SU-DHL-6 (cell line): Measurements from ENCODE around the gene ELFN2.

Source experiments
- H2AFZ ChIP-seq: fragments of 200-600 bp; sonication (generic); 2 replicates; pipeline ENCODE4 v1.6.1; 2014; ENCODE audit warnings: low read depth, mild to moderate bottlenecking, moderate library complexity, mixed read lengths, antibody characterized with exemption, low read length; ENCODE audit not compliant: severe bottlenecking
- H3F3A ChIP-seq: fragments of 200-600 bp; shearing (Covaris generic); 2 replicates; pipeline ENCODE4 v1.6.0; 2016; ENCODE audit warnings: antibody characterized with exemption, mild to moderate bottlenecking; ENCODE audit not compliant: insufficient read depth
- H3K27ac ChIP-seq: fragments of 200-600 bp; sonication (generic); 2 replicates; pipeline ENCODE4 v1.5.1; 2016; ENCODE audit warnings: low read depth, mild to moderate bottlenecking, low read length, moderate library complexity, mixed read lengths
- H3K27me3 ChIP-seq: fragments of 200-600 bp; sonication (generic), shearing (Covaris generic); 2 replicates; pipeline ENCODE4 v1.6.0; 2014; ENCODE audit warnings: mild to moderate bottlenecking, low read length
- H3K36me3 ChIP-seq: fragments of 200-600 bp; sonication (generic); 2 replicates; pipeline ENCODE4 v1.6.1; 2014; ENCODE audit warnings: mild to moderate bottlenecking, low read length, mixed read lengths
- H3K4me2 ChIP-seq: fragments of 300-600, 200-600 bp; shearing (Covaris generic), sonication (generic); 2 replicates; pipeline ENCODE4 v1.6.0; 2014; ENCODE audit warnings: low read length, low read depth, mild to moderate bottlenecking; ENCODE audit not compliant: poor library complexity, severe bottlenecking
- H3K4me3 ChIP-seq: fragments of 200-600 bp; sonication (generic); 2 replicates; pipeline ENCODE4 v1.5.1; 2014; ENCODE audit warnings: antibody characterized with exemption, low read length, mild to moderate bottlenecking, mixed read lengths; ENCODE audit not compliant: insufficient read depth, poor library complexity, severe bottlenecking
- H3K79me2 ChIP-seq: fragments of 200-600 bp; sonication (generic); 2 replicates; pipeline ENCODE4 v1.6.1; 2014; ENCODE audit warnings: mild to moderate bottlenecking, low read length, moderate library complexity; ENCODE audit not compliant: insufficient read depth
- H3K9ac ChIP-seq: fragments of 200-600 bp; sonication (generic); 2 replicates; pipeline ENCODE4 v1.7.0; 2014; ENCODE audit warnings: mild to moderate bottlenecking, low read length
- H3K9me2 ChIP-seq: fragments of 200-600 bp; sonication (generic); replicated peaks from 2 replicates; pipeline ENCODE4 v1.6.1; 2014; ENCODE audit warnings: low read length; ENCODE audit not compliant: insufficient read depth
- H3K9me3 ChIP-seq: fragments of 200-600 bp; sonication (generic); 2 replicates; pipeline ENCODE4 v1.6.1; 2014; ENCODE audit warnings: low read length, mixed read lengths; ENCODE audit not compliant: insufficient read depth
- H4K20me1 ChIP-seq: fragments of 200-600 bp; sonication (generic); 2 replicates; pipeline ENCODE4 v1.6.1; 2014; ENCODE audit warnings: low read depth, mild to moderate bottlenecking, antibody characterized with exemption, low read length, moderate library complexity, mixed read lengths
- CTCF ChIP-seq: fragments of 200-600 bp; sonication (generic); IDR thresholded peaks from one replicate; pipeline ENCODE4 v1.5.1; 2017; ENCODE audit warnings: antibody characterized with exemption, mild to moderate bottlenecking, low read length, moderate library complexity; ENCODE audit not compliant: insufficient read depth, poor library complexity, severe bottlenecking
- EZH2phosphoT487 ChIP-seq: fragments of 200-600 bp; sonication (generic), shearing (Covaris generic); conservative IDR thresholded peaks from 2 replicates; pipeline ENCODE4 v1.6.1; 2018; ENCODE audit warnings: mild to moderate bottlenecking, antibody characterized with exemption, low read length, moderate library complexity, mixed read lengths

ELFN2 gene

DNA sequence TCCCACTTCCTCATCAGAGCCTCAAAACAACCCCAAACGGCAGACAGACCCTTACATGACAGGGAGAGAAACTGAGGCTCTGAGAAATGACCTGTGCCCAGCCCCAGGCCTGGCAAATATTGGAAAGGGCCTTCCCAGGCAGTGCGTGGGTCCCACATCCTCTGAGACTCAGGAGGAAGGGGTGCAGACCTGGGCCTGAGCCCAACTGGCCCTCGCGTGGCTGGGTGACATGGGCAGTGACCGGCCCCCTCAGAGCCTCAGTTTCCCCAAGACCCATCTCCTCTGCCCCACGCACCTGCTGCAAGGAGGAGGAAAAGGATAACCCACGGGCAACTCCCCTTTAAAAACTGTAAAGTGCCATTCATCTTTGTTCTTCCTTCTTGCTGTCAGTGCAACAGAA, 35.6 kb downstream of the ELFN2 start:
- H3K27me3 ChIP-seq: no peaks in the 10 kb centered on the region
- H4K20me1 ChIP-seq: no peaks in the 10 kb centered on the region
- H3K4me3 ChIP-seq: no peak overlapping the region
- H3F3A ChIP-seq: no peaks in the 10 kb centered on the region
- no peaks in the 10 kb centered on the region for H3K9me3 ChIP-seq
- H3K36me3 ChIP-seq: no peaks in the 10 kb centered on the region
- TF ChIP-seq EZH2phosphoT487 (no peak), CTCF (no peak)
- no peak overlapping the region for H3K9ac ChIP-seq
- no peak overlapping the region for H3K27ac ChIP-seq
- no peak overlapping the region for H3K4me2 ChIP-seq
- no peaks in the 10 kb centered on the region for H3K9me2 ChIP-seq
- H3K79me2 ChIP-seq: no peaks in the 10 kb centered on the region
- no peak overlapping the region for H2AFZ ChIP-seq

DNA sequence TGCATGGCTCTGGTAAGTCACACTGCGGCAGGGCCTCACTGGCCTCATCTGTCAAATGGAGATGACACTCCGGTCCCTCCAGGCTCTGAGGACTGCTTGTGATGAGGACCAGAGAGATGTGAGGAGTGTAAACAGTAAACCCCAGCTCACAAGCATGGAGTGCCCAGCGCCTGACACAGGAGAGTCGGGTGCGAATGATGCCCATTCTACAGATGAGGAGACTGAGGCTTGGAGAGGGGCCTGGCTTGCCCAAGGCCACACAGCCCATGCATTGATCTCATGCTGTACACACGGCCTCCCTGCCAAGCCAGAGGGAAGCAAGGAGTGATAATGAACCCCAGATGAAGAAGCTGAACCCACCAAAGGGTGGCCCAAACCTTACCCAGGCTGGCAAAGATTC, 37.2 kb downstream of the ELFN2 start:
- Histone ChIP-seq H3K9me3 (no peaks in the 10 kb centered on the region), H2AFZ (no peak overlapping the region), H3K27me3 (no peaks in the 10 kb centered on the region), H3K4me3 (no peak overlapping the region), H3K9ac (no peak overlapping the region), H3K4me2 (no peak overlapping the region), H4K20me1 (no peaks in the 10 kb centered on the region), H3K9me2 (no peaks in the 10 kb centered on the region), H3K79me2 (no peaks in the 10 kb centered on the region), H3F3A (no peaks in the 10 kb centered on the region), H3K36me3 (no peaks in the 10 kb centered on the region), H3K27ac (no peak overlapping the region)
- TF ChIP-seq EZH2phosphoT487 (no peak), CTCF (no peak)

- Histone ChIP-seq H3K9me2 (no peaks in the 10 kb centered on the region), H3K9me3 (no peaks in the 10 kb centered on the region), H3K4me2 (no peak overlapping the region), H3K9ac (no peak overlapping the region), H2AFZ (no peak overlapping the region), H3K27me3 (no peaks in the 10 kb centered on the region), H3K27ac (no peak overlapping the region), H3K79me2 (no peaks in the 10 kb centered on the region), H3K36me3 (no peaks in the 10 kb centered on the region), H3K4me3 (no peak overlapping the region), H4K20me1 (no peaks in the 10 kb centered on the region), H3F3A (no peaks in the 10 kb centered on the region)
- TF ChIP-seq CTCF (no peak), EZH2phosphoT487 (no peak)
Measured at GRCh38 chr22:37388538-37388937, 38.7 kb downstream of the ELFN2 start.

- Histone ChIP-seq H3K36me3 (no peaks in the 10 kb centered on the region), H3K9me3 (no peaks in the 10 kb centered on the region), H3K27ac (no peak overlapping the region), H3F3A (no peaks in the 10 kb centered on the region), H3K9ac (no peak overlapping the region), H3K79me2 (no peaks in the 10 kb centered on the region), H2AFZ (no peak overlapping the region), H3K4me2 (no peak overlapping the region), H3K27me3 (no peaks in the 10 kb centered on the region), H3K4me3 (no peak overlapping the region), H4K20me1 (no peaks in the 10 kb centered on the region), H3K9me2 (no peaks in the 10 kb centered on the region)
- no peak for TF ChIP-seq EZH2phosphoT487
- no peak for TF ChIP-seq CTCF
Measured at GRCh38 chr22:37387793-37388192, 39.5 kb downstream of the ELFN2 start.
